GM12801 (cell line): ENCODE results near the gene CCDC60.

Source experiments
- TF ChIP-seq, protein P1 (sequence below): IDR thresholded peaks from one replicate; pipeline ENCODE4 v1.5.1; 2011; ENCODE audit warnings: control low read depth; ENCODE audit not compliant: insufficient read length; ENCODE audit errors: extremely low read depth

Gene CCDC60

DNA sequence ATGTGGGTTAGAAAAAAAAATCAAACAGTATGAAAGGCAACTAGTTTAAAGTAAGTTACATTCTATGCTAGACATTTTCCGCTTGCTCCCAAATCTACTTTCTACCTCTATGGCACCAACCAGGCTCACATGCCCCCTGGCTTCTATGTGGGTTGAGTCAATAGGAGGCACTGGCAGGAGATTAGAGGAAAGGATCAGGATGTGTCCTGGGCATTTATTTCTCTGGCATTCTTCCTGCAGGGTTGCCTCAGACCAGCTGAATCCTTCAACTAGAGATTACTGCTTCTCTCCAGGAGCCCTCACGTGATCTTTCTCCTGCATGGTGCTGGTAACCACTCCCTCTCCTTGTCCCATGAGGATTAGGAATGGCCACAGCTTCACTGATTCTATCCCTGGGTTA, 14.9 kb upstream of the CCDC60 start:
- TF ChIP-seq, protein P1, sequence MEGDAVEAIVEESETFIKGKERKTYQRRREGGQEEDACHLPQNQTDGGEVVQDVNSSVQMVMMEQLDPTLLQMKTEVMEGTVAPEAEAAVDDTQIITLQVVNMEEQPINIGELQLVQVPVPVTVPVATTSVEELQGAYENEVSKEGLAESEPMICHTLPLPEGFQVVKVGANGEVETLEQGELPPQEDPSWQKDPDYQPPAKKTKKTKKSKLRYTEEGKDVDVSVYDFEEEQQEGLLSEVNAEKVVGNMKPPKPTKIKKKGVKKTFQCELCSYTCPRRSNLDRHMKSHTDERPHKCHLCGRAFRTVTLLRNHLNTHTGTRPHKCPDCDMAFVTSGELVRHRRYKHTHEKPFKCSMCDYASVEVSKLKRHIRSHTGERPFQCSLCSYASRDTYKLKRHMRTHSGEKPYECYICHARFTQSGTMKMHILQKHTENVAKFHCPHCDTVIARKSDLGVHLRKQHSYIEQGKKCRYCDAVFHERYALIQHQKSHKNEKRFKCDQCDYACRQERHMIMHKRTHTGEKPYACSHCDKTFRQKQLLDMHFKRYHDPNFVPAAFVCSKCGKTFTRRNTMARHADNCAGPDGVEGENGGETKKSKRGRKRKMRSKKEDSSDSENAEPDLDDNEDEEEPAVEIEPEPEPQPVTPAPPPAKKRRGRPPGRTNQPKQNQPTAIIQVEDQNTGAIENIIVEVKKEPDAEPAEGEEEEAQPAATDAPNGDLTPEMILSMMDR: no peak

DNA sequence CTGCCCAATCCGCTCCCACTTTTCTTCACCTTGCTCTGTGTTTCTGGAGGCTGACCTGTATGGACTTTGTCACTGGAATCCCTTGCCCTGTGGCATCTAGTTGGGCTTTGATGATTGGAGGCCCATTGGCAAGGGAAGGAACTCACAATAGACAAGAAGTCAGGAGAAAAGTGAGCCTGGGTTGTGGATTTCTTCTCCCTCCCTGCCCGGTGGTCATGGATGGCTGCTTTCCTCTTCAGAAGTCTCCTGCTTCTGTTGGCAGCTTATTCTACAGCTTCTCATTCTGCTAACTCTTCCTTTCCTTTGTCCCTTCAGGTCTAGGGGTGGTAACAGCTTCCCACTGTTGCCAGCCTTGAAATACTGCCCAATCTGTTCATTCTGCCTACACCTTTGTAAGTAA, 13.9 kb upstream of the CCDC60 start:
- TF ChIP-seq, protein P1: no peak

DNA sequence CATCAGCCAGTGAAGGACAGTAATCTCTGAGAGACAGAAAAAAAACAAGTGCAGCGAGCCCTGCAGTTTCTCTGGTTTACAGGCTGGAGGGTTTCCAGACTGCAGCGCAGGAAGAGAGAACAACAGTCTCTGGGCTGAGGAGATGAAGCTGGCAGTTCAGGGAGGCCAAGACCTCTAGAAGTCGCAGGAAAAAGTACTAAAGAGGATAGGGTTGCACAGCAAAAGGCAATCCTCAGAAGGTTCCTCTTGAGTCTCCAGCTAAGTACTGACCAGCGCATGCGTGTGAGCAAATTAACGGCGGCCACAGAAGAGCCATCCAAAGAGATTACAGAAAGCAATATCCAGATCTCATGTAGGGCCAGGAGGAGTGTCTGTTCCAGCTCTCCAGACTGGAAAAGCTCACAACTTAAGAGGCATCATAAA, 12.2 kb upstream of the CCDC60 start:
- TF ChIP-seq, protein P1: no peak

DNA sequence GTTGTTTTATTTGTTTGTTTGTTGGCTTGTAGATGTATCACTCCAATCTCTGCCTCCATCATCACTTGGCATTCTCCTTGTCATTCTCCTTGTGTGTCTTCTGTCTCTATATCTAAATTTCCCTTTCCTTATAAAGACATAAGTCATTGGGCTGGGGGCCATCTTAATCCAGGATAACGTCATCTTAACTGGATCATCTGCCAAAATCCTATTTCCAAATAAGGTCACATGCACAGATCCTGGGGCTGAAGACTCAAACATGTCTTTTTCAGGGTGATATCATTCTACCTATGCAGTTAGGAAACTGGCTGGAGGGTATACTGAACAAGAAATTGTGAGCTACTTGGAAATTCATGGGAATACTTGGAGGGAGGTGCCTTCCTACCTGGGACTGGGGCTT, 8.7 kb upstream of the CCDC60 start:
- TF ChIP-seq, protein P1: no peak

DNA sequence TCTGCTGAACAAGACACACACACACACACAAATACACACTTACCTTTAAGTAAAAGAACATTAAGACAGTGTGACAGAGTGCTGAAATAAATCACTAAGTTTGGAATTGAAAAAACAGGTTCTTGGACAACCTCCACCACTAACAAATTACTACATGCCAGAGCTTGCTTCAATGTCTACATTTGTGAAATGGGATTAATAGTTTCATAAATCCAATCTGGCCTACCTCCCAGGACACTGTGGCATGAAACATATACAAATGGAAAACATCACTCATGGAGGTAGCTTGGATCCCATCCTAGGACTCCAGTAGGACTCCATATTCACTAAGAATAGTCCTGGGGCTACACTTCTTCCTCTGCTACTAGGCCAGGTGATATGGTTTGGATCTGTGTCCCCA, 8.2 kb upstream of the CCDC60 start:
- TF ChIP-seq, protein P1: no peak

DNA sequence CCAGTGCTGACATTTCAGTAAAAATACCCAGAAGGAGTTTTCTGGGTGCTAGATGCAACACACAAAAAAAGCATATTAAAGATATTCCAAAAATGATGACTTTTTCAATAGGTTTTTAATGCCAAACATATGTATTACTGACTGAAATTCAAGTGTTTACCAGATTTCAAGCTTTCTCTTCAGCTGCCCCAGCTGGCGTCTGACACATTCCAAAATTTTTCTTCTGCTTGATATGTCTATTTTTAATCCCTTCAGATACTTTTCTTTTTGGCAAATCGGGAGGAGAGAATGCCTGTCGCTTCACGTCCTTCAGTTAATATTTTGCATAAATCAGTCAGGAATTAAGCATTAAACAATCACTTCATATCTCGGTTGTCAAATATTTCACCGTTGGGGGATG, 7.1 kb upstream of the CCDC60 start:
- TF ChIP-seq, protein P1: no peak

DNA sequence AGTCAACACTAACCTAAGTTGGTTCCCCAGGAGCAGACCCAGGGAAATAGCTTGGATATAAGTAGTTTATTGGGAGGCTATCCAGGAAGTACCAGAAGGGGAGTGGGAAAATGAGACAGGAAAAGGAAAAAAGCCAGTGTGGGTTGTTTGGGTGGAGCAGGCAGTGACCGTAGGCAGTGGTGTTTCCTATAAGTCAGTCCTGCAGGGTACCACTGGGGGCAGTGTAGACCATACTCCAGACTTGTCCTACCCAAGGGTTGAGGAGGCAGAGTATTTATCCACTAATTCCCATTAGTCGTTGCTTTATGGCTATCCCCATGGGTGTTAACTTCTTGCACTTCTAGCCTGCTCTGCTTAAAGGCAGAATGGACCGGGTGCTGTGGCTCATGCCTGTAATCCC, 6.4 kb upstream of the CCDC60 start:
- TF ChIP-seq, protein P1: no peak
